ENCODE data around the gene KCNMA1.

Gene KCNMA1

DNA sequence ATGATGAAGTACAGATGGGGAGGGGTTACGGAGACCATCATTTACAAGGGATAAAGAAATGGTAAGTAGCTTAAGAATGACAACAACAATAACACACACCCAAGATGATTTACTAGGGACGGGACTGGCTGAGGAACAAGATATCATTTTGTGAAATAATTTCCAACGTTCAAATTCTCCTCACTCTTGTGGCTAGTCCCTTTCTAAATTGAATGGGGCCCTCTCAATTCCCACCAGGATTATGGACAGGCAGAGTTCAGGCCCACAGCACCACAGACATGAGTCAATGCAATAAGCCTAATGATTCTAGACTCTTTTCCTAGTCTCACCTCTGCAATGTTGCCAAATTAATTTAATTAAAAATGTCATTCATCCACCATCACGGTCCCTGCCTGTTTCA lies 448.1 kb downstream of the KCNMA1 start:
- TF ChIP-seq, protein P1, sequence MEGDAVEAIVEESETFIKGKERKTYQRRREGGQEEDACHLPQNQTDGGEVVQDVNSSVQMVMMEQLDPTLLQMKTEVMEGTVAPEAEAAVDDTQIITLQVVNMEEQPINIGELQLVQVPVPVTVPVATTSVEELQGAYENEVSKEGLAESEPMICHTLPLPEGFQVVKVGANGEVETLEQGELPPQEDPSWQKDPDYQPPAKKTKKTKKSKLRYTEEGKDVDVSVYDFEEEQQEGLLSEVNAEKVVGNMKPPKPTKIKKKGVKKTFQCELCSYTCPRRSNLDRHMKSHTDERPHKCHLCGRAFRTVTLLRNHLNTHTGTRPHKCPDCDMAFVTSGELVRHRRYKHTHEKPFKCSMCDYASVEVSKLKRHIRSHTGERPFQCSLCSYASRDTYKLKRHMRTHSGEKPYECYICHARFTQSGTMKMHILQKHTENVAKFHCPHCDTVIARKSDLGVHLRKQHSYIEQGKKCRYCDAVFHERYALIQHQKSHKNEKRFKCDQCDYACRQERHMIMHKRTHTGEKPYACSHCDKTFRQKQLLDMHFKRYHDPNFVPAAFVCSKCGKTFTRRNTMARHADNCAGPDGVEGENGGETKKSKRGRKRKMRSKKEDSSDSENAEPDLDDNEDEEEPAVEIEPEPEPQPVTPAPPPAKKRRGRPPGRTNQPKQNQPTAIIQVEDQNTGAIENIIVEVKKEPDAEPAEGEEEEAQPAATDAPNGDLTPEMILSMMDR (conservative IDR thresholded peaks at IDR 0.05; ENCODE audit: low read depth, low read length) = no peak
- Histone ChIP-seq H3K27me3 (ENCODE audit: insufficient read depth, low read depth) (no peaks in the 10 kb centered on the region), H3K4me2 (no peak overlapping the region), H4K20me1 (ENCODE audit: insufficient read depth) (no peaks in the 10 kb centered on the region), H3K4me1 (ENCODE audit: low read depth, poor library complexity, severe bottlenecking) (no peaks in the 10 kb centered on the region), H3K9ac (no peak overlapping the region), H3K27ac (no peak overlapping the region), H3K4me3 (IDR thresholded peaks at IDR 0.05; ENCODE audit: insufficient read depth, low read depth, low read length) (no peak overlapping the region), H3K79me2 (ENCODE audit: insufficient read depth, low read depth) (no peaks in the 10 kb centered on the region), H2AFZ (ENCODE audit: low read depth) (no peak overlapping the region), H3K36me3 (ENCODE audit: insufficient read depth) (no peaks in the 10 kb centered on the region)

DNA sequence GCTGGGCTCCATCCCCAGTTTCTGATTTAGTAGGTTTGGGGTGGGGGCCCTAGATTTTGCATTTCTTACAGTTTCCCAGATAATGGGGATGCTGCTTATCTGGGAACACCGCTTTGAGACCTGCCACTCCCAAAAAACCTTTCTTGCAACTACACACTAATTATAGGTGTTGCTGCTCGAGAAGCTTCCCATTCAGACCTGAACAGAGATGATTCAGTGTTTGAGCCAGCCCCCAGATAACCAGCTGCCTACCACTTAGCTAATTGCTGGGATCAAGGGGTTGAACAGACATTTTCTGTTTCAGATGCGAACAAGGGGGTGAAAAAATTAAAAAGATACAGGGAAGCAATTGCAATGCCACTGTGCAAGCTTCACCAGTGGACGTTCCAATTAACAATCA lies 448.5 kb downstream of the KCNMA1 start:
- H3K4me3 ChIP-seq (IDR thresholded peaks at IDR 0.05; ENCODE audit: insufficient read depth, low read depth, low read length) = no peak overlapping the region
- TF ChIP-seq, protein P1 (conservative IDR thresholded peaks at IDR 0.05; ENCODE audit: low read depth, low read length) = no peak
- H3K27me3 ChIP-seq (ENCODE audit: insufficient read depth, low read depth) = no peaks in the 10 kb centered on the region
- no peaks in the 10 kb centered on the region for H4K20me1 ChIP-seq (ENCODE audit: insufficient read depth)
- H3K4me1 ChIP-seq (ENCODE audit: low read depth, poor library complexity, severe bottlenecking) = no peaks in the 10 kb centered on the region
- H3K9ac ChIP-seq = no peak overlapping the region
- H3K4me2 ChIP-seq = no peak overlapping the region
- H2AFZ ChIP-seq (ENCODE audit: low read depth) = no peak overlapping the region
- no peaks in the 10 kb centered on the region for H3K36me3 ChIP-seq (ENCODE audit: insufficient read depth)
- no peak overlapping the region for H3K27ac ChIP-seq
- H3K79me2 ChIP-seq (ENCODE audit: insufficient read depth, low read depth) = no peaks in the 10 kb centered on the region

DNA sequence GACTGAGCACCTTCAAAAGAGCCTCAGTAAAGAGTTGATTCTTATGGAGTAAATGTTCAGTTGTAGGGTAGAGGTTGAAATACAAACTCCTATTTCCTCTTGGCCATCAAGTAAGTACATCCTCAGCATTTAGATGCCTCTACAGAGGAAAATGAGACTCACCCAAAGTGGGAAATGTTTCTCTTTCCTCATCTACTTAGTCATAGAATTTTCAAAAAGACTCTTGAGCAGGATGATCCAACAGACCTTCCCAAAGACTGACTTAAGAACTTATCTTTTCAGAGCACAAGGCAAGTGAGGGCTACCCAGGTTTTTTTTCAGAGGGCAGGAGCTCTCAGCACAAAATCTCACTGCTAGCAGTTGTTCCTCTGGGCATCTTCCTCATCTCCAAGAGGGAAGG lies 449.1 kb downstream of the KCNMA1 start:
- Histone ChIP-seq H3K36me3 (ENCODE audit: insufficient read depth) (no peaks in the 10 kb centered on the region), H4K20me1 (ENCODE audit: insufficient read depth) (no peaks in the 10 kb centered on the region), H3K27me3 (ENCODE audit: insufficient read depth, low read depth) (no peaks in the 10 kb centered on the region), H3K4me2 (no peak overlapping the region), H3K4me1 (ENCODE audit: low read depth, poor library complexity, severe bottlenecking) (no peaks in the 10 kb centered on the region), H3K79me2 (ENCODE audit: insufficient read depth, low read depth) (no peaks in the 10 kb centered on the region), H3K27ac (no peak overlapping the region), H3K9ac (no peak overlapping the region), H3K4me3 (IDR thresholded peaks at IDR 0.05; ENCODE audit: insufficient read depth, low read depth, low read length) (no peak overlapping the region), H2AFZ (ENCODE audit: low read depth) (no peak overlapping the region)
- TF ChIP-seq, protein P1 (conservative IDR thresholded peaks at IDR 0.05; ENCODE audit: low read depth, low read length) = no peak

DNA sequence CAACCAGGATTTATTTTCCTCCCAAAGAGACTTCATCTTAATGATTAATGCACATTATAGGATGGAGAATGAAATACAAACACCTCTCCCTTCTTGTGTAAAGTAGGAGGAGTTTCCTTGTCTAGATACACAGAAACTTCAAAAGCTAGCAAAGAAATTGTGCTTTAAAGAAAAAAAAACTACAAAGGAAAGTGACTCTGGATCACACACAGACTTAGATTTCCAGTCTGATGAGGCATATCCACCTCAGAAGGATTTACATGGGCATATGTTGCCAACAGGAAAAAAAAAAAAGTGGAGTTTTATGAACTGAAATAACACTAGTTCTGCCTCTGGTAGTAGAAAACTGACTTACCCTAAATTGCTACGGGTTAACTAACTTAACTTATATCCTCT lies 449.6 kb downstream of the KCNMA1 start:
- Histone ChIP-seq H2AFZ (ENCODE audit: low read depth) (no peak overlapping the region), H3K4me3 (IDR thresholded peaks at IDR 0.05; ENCODE audit: insufficient read depth, low read depth, low read length) (no peak overlapping the region), H3K27me3 (ENCODE audit: insufficient read depth, low read depth) (no peaks in the 10 kb centered on the region), H3K27ac (no peak overlapping the region), H3K4me1 (ENCODE audit: low read depth, poor library complexity, severe bottlenecking) (no peaks in the 10 kb centered on the region), H3K4me2 (no peak overlapping the region), H4K20me1 (ENCODE audit: insufficient read depth) (no peaks in the 10 kb centered on the region), H3K36me3 (ENCODE audit: insufficient read depth) (no peaks in the 10 kb centered on the region), H3K79me2 (ENCODE audit: insufficient read depth, low read depth) (no peaks in the 10 kb centered on the region), H3K9ac (no peak overlapping the region)
- TF ChIP-seq, protein P1 (conservative IDR thresholded peaks at IDR 0.05; ENCODE audit: low read depth, low read length) = no peak

Measured in KMS-11 (cell line).